ENCODE results near the gene FAM13A.
"Not testable (repeated sequence)": the region's sequence is repeated elsewhere in the genome, so short reads cannot be mapped to it uniquely, and the experiment has no call there.

Gene FAM13A

DNA sequence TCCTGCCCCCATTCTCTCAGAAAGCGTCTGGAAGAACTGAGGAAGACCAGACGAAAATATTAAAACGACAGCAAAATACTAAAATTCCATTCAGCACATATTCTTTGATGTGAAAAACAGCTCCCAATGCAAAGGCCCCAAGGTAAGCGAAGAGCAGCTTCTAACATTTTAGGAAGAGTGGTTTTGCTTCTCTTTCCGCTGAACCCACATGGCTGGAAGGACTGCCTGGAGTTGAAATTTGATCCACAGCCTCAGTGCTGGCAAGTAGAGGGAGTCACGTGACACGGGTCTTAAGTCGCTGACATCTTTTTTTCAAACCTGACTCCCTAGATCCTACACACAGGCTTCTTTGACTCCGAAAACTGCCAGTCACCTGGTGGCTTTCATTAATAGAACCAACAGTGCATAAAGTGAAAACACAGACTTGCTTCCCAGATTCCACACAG, at the start of gene FAM13A:
Gene FAM13A, minus strand, starts transcription at position 233 of the 446 bp plus-strand sequence. Its CDS starts 221 bp downstream, at position 12.
- peak; percentile 82 for DNase-seq (ENCODE audit: low spot score)

DNA sequence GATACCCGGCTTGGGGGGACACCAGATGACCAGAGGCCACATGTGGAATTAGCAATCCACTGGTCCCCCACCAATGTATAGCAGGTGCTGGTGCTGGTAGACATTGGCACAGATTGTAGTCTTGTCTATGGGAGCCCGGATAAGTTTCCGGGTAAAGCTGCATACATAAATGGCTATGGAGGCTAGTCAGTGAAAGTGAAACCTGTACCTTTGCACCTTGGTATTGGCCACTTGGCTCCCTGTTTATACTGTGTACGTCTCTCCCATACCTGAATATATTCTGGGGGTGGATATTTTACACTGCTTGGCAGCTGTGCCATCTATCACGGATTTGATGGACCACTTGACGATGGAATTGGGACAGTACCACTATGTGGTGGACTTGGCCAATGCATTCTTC, 48.7 kb upstream of the FAM13A start:
- DNase-seq (ENCODE audit: low spot score) = no peak

DNA sequence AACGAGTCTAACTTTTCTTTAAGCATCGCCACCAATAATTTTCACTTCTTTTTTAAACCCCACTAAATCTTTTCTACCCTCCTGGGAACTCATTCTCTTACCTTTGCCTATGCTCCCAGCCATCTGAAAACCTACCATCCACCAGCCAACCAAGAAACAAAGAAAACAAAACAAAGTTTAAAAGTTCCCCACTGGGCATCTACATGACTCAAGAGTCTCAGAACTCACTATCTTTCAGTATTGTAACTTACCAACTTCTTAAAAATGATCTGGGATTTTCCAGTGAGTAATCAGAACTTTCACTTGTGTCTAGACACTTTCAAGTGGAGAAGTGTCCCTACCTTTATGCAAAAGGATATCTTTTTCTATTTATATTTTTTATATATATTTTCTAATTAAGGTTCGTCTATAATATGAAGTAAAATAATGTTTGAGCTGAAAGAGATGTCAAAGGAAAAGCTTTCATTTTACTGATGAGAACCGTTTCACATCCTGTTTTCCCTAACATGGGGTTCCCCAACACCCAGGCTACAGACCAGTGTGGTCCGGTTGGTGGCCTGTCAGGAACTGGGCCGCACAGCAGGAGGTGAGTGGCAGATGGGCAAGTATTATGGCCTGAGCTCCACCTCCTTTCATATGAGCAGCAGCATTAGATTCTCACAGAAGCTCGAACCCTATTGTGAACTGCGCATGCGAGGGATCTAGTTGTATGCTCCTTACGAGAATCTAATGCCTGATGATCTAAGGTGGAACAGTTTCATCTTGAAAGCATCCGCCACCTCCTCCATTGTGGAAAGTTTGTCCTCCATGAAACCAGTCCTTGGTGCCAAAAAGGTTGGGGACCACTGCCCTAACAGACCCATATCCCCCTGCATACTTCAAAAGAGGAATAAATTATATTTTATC, 44.5 kb upstream of the FAM13A start:
- DNase-seq (ENCODE audit: low spot score) = no peak

DNA sequence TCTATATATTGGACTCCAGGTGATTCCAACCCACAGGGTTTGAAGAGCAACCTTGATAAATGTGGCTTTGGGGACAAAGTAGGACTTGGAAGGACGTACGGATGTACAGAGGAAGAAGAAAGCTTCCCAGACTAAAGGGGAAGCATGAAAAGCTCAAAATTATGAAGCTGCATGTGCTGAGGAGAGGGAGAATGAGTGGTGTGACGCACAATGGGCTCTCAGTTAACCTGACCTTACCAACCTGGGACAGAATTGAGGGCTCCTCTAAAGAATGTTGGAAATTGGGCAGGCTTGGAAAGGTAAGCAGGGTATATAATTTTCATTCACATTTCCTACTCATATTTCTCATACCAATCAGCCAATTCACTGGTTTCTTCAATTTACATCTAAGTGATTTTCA, 43.9 kb upstream of the FAM13A start:
- DNase-seq (ENCODE audit: low spot score) = no peak

DNA sequence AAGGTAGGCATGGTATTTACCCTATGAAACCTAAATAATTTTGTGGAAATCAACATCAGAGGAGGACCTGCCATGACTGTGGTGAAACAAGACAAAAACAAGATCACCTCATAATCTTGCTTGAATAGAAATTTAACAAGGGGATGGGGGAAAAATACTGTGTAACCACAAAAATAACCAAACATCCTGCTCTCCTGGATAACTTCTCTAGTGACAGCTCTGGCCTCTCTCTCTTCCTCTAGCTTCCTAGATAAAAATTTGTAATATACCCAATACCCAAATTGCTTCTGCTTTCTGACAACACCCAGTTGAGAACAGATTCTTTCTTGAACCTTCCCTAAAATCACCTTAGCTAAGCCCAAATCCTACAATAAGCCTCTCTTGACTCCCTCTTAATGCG, 42.5 kb upstream of the FAM13A start:
- no peak for DNase-seq (ENCODE audit: low spot score)

DNA sequence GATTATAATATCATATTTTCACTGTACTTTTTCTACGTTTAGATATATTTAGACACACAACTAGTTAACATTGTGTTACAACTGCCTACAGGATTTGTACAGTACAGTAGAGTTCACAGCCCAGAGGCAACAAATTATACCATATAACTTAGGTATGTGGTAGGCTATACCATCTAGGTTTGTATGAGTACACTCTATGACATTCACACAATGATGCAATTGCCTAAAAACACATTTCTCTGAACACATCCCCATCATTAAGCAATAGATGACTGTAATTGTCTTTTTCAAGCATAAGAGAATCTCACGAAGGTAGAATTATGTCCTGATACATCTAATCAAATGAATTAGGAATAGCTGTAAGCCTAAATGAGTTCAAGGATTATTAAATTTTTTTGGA, 42.0 kb upstream of the FAM13A start:
- DNase-seq (ENCODE audit: low spot score) = no peak

DNA sequence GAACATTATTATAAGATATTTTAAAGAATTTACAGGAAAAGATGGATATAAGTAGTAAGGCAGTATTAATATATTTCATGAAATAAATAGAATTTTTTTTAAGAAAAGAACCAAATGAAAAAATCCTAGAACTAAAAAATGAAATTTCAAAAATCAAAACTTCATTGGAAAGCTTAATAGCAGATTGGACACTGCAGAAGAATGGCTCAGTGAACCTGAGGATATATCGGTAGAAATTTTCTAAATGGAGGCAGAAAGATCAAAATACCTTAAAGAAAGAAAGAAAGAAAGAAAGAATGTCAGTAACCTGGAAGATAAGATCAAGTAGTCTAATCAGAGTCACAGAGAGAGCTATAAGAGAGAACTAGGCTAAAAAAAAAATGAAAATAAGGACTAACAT, 21.3 kb upstream of the FAM13A start:
- DNase-seq (ENCODE audit: low spot score) = no peak

DNA sequence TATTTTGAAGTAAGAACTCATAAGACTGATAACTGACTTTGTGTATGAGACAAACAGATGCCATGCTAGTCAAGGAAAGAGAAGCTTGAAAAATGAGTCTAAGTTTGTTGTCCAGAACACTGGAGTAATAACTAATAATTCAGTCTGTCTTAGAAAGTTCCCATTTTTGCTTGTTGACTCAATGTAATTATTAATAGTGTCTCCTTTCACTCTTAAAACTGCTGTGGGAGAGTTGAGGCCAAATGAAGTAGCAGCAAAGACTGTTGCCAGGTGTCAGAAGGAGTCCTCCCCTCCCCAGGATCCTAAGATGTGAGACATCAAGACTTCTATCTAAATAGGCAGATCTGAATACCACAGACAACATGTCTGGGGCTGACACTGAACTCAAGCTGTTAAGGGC, 20.8 kb upstream of the FAM13A start:
- no peak for DNase-seq (ENCODE audit: low spot score)

DNA sequence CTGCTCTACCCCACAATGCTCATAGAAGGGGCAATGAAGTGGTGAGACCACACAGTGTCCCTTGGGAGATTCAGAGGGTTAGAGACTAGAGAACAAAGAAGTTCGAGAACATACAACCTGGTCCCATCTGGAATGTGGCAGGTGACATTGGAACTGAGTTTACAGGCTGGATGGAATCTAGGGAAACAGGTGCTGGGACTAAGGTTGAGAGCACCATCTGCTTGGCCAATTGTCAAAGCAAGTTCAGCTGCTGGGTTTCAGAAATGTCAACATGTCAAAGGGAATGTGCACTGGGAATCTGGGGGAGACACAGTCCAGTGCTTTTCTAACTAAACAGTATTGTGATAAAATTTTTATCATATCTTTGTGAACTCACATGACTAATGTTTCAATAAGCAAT, 15.9 kb upstream of the FAM13A start:
- DNase-seq (ENCODE audit: low spot score) = no peak

DNA sequence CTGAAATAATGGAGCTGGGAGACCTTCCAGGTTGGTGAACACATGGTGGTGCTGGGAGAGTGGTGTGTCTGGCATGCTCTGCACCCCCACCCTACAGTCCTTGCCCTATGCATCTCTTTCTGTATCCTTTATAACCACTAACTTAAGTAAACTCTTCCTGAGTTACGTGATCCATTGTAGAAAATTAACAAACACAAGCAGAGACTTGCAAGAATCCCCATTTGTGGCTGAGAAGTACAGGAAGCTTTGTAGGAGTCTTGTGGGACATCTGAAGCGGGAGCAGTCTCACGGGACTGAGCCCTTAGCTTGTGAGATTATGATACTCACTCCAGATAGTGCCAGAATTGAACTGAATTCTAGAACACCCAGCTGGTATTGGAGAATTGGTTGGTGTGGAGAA, 14.3 kb upstream of the FAM13A start:
- DNase-seq (ENCODE audit: low spot score) = no peak

DNA sequence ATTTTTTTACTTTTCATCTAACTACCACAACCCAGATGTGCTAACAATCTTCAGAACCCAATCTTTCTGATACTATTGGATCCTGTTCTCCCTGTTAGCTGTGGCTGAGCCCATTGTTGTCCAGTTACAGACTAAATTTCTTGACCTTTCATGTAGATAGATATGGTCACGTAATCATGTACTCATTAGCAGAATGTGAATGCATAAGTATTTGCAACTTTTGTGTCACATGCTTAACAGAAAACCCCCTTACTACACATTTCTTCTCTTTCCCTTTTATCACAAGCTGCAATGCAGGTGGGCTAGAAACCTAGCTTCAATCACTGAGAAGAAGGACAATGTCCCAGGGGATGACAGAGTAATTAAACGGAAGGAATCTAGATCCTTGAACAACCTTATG, 13.1 kb upstream of the FAM13A start:
- DNase-seq (ENCODE audit: low spot score) = no peak

DNA sequence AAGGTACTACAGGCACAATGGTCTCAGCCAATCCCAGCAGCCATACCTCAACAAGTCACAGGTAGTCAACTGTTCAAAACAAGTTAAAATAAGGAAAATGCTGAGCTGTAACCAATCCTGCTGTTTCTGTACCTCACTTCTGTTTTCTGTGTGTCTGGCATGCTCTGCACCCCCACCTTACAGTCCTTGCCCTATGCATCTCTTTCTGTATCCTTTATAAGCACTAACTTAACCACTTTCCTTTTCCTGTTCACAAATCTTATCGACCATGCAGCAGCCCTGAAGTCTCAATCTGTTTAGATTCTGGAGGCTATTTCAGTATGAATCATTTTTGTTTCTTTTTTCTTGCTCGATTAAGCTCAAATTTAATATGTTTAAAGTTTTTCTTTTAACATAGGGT, 12.5 kb upstream of the FAM13A start:
- DNase-seq (ENCODE audit: low spot score) = no peak

DNA sequence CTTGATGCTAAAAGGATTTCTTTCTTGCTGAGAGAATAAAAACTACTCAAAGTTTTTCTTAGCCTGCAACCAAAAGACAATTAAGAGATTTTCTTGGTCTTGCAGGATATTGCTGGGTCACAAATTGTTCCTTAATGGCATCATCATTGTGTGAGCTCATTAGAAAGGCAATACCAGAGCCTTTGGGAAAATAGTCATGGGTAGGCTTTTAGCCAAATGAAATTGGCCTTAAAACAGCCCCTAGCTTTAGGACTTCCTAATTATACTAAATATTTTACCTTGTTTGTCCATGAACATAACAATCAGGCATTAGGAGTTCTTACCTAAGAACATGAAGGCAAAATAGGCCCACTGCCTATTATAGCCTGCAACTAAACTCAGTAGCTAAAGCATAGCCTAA, 10.4 kb upstream of the FAM13A start:
- DNase-seq (ENCODE audit: low spot score) = no peak

DNA sequence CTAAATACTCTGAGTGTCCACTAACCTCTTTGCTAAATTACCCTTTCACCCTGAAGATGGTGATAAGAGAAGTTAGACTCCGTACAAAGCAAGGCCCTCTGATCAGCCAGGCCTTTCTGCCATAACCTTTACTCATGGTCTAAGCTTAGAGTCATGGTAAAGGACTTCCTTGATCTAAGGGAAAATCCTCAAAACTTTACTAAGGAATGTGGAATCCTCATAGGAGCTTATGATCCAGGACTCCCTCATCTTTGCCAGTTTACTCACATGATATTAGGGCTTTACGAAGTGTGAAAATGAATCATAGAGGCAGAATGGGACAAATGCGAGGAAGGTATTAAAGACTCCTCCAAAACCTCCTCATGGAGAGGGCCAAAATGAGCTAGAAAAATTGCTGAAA, 7.9 kb upstream of the FAM13A start:
- DNase-seq (ENCODE audit: low spot score) = no peak

DNA sequence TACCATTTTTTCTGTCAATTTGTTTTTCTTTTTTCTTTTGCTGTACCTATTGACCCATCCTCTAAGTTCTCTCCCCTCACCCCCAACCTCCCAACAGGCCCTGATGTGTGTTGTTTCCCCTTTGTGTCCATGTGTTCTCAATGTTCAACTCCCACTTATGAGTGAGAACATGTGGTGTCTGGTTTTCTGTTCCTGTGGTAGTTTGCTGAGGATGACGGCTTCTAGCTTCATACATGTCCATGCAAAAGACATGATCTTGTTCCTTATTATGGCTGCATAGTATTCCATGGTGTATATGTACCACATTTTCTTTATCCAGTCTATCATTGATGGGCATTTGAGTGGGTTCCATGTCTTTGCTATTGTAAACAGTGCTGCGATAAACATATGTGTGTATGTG, 859 bp upstream of the FAM13A start:
- DNase-seq (ENCODE audit: low spot score) = not testable (repeated sequence)

DNA sequence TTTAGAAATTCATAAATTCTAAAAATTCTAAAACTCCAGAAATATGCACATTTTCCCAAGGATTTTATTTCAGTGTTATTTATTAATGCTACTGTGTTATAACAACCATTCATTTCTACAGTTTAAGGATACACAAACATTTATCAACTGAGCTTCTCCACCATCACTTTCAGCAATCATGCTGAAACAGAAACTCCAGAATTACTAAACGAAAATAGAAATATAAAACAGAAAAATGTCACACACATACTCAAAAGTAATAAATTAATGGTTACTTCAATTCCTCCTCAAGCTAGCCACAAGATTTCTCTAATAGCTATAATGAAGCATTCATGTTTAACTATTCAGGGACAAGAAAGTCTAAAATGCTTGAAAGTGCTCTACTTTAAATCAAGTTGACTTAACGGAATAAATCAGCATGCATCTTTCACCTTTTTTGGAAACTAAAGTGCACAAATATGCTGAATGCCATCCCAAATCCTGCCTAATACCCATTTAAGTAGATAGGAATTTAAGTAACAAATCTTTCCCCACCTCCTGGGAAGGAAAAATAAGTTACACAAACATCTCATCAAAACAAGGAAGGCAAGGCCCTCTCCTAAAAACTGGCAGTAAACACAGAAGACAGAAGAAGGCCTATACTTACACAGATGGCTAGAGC, 563 bp downstream of the FAM13A start:
- no peak for DNase-seq (ENCODE audit: low spot score)

DNA sequence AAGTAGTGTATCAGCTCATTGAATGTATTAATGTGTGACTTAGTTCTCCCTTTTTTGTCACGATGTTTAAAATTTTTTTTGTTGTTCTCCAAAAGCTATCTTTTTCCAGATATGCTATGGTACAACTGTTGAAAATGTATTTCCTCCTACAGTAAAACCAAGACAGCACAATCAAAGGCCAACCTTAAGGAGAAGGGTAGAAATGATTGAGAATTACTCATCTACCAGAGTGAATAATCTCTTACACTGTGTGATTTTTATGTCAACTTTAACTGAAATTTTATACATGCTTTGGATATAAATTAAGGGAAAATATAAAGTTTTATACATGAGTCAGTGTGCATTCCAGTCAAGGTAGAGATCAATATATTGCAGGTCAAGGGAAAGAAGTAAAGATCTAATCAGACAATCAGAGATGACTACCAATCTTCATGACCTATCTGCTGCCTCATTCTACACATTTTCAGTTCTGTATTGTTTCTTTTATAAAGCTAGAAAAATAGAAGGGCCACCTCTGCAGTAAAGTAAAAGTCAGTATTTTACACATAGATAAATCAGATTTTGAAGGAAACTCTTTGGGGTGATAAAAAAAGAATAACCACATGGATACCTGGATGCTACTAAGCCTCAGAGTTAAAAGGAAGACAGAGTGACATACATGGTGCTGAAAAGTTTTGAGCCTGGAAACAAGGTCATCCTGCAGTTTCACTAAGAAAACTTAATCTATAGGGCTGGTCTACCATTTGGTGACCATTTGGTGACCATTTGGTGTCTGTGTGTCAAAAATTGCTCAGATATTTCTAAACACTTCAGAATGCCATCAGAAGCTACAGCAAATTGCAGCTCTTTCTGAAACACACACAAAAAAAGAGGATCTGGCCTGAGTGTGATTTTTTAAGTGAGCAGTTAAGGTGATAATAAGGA, 1.6 kb downstream of the FAM13A start:
- no peak for DNase-seq (ENCODE audit: low spot score)

DNA sequence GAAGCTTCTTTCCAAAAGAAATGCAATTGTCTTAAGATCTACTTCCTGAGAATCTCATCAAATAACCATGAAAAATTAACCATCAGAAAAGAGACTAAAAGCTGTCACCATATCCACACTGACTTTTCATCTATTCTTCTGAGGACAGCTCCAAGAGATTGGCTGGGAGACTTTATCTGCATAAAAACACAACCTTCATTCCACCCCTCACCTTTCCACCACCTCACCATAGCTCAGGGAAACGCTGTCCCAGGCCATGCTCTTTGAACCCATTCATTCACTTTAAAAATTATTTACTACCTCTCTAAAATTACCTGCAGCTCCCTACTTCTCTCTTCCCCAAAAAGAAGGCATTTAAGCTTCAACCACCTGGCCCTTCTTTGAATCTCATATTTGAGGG, 2.4 kb downstream of the FAM13A start:
- DNase-seq (ENCODE audit: low spot score) = no peak

DNA sequence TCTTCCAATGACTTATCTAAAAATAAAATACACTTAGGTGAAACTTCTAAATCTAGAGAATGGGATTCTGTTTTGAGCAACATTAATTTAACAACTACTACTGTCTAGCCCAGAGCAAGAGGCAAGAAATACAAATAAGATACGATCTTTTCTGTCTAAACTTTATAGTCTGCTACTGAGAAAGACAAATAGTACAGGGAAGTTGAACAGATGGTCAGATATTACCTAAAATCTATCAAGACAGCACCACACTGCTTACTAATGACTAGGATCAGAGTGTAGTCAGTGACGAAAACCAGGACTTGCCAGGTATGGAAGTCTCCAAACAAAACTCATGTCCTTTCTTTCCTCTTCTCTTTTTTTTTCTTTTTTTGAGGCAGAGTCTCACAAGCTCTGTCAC, 7.1 kb downstream of the FAM13A start:
- no peak for DNase-seq (ENCODE audit: low spot score)

DNA sequence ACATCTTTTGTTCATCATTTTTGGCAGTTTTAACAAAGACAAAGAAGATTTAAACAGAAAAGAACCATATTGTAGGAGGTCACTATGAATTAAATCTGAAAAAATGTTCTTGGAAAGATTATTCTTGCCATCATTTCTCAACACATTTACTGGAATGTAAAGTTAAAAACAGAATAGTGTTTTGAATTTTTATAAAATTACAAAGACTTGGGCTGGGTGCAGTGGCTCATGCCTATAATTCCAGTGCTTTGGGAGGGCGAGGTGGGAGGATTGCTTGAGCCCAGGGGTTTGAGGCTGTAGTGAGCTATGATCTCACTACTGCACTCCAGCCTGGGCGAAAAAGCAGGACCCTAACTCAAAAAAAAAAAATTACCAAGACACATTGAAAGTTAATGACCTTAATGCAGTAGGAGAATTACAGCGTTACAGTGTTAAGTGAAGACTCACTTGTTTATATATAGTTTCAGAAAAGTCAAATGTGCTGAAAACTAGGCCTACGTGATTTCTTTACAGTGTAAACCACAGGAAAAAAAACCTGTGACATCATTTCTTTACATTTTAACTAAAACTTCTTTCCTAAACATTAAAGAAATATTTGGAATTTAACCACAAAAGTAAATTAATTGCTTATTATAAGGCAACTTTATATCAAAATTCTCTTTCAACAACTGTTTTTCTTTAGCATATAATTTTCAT, 7.9 kb downstream of the FAM13A start:
- DNase-seq (ENCODE audit: low spot score) = no peak

DNA sequence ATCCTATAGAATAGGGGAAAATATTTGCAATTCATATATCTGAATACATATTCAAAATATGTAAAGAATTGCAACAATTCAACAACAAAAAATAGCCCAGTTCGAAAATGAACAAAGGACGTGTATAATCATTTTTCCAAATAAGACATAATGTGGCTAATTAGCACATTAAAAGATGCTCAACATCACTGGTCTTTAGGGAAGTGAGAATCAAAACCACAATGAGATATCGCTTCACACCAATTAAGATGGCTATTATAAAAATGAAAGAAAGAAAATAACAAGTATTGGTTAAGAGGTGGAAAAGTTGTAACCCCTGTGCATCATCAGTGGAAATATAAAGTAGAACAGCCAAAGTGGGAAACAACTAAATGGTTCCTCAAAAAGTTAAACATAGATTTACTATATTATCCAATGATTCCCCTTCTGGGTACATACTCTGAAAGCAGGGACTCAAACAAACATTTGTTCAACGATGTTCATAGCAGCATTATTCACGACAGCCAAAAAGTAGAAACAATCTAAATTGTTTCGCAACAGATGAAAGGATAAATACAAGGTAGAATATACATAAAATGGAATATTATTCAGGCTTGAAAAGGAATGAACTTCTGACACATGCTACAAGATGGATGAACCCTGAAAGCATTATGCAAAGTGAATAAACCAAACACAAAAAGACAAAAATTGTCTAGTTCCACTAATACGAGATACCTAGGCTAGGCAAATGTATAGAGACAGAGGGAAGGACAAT, 12.7 kb downstream of the FAM13A start:
- DNase-seq (ENCODE audit: low spot score) = no peak

Data from D341Med (cell line).